Stimulated activated naive B cell treated with anti-CD40 and anti-IgM and Interleukin-4, amounts not matched to agents 10 μg/mL and 1 μg/mL and 100 μg/mL, for 72 hours (primary cell): ENCODE results near the gene SPRY1.
A peak's percentile ranks its signal among the peaks of the same experiment; 100 is the strongest.

Experiments used
- ATAC-seq, 2 donors: fragments of 150-1000 bp; cut with Tn5 transposase; replicated peaks; 2 replicates each; pipeline ENCODE4 v1.10.0; 2021; ENCODE audit warnings: moderate library complexity in 1 of 2
- DNase-seq: peaks from one replicate; pipeline ENCODE4 v3.0.0; 2021
- H3K27ac Mint-ChIP-seq: one replicate; pipeline ENCODE4 v1.8.0; 2022; ENCODE audit warnings: mild to moderate bottlenecking, mixed read lengths
- H3K27me3 Mint-ChIP-seq, 2 donors: one replicate each; pipeline ENCODE4 v1.8.0; 2022; ENCODE audit warnings: mixed read lengths in 2 of 2
- H3K36me3 Mint-ChIP-seq, 2 donors: one replicate each; pipeline ENCODE4 v1.8.0; 2022; ENCODE audit warnings: mixed read lengths in 2 of 2, mild to moderate bottlenecking in 1 of 2
- H3K4me1 Mint-ChIP-seq, 2 donors: one replicate each; pipeline ENCODE4 v1.8.0; 2022; ENCODE audit warnings: mixed read lengths in 2 of 2, mild to moderate bottlenecking in 1 of 2
- H3K4me3 Mint-ChIP-seq, 2 donors: one replicate each; pipeline ENCODE4 v1.8.0; 2022; ENCODE audit warnings: mild to moderate bottlenecking in 2 of 2, mixed read lengths in 2 of 2, moderate library complexity in 1 of 2
- H3K9me3 Mint-ChIP-seq, 2 donors: one replicate each; pipeline ENCODE4 v1.8.0; 2022; ENCODE audit warnings: mixed read lengths in 2 of 2, mild to moderate bottlenecking in 1 of 2

The SPRY1 gene

DNA sequence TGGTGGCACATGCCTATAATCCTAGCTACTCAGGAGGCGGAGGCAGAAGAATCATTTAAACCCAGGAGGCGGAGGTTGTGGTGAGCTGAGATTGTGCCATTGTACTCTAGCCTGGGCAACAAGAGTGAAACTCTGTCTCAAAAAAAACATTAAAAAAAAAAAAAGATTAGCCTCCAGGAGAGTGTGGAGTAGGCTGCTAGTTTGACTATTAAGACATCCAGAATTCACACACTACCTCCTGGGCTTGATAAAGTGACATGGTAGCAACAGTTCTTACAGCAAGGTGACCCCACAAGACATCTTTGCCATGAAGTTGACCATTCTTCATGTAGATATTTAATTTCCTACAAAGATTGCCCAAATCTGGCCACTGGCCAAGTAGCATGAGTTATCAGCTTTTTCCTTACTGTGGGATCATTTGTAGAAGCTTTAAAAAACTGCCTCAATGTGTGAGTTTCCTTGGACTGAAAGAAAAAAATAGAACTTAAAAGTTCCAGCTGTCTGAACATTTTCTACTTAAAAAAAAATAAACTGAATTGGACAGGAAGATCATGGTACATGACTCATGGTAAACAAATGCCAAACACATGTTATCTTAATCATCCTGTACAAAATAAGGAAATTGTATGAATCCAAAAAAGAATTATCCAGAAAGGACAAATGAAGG, 35.3 kb upstream of the SPRY1 start:
- Mint-ChIP-seq H3K4me1 (peaks cover 13 to 18% of the 10 kb centered on the region in 2 donors), H3K4me3 (no peak overlapping the region), H3K27me3 (peaks cover 0 to 7% of the 10 kb centered on the region in 2 donors), H3K36me3 (no peaks in the 10 kb centered on the region), H3K27ac (no peak overlapping the region), H3K9me3 (no peaks in the 10 kb centered on the region)
- DNase-seq (no peak), ATAC-seq (no peak)

DNA sequence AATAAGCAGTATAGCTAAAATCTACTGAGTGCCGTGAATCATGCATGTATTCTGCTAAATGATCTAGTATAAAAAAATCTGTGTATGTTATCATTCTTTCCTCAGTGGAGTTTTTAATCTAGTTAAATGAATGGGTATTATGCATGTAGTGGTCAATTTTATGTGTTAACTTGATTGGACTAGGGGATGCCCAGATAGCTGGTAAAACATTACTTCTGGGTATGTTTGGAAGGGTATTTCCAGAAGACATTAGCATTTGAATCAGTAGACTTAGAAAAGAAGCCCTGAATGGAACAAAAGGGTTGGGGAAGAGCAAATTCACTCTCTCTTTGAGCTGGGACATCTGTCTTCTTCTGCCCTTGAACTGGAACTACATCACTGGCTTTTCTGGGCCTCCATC, 34.5 kb upstream of the SPRY1 start:
- ATAC-seq, result no peak
- Mint-ChIP-seq H3K4me1 (peaks cover 13 to 18% of the 10 kb centered on the region in 2 donors), H3K4me3 (no peak overlapping the region), H3K27ac (no peak overlapping the region), H3K27me3 (peaks cover 0 to 5% of the 10 kb centered on the region in 2 donors), H3K36me3 (no peaks in the 10 kb centered on the region), H3K9me3 (no peaks in the 10 kb centered on the region)
- no peak for DNase-seq

DNA sequence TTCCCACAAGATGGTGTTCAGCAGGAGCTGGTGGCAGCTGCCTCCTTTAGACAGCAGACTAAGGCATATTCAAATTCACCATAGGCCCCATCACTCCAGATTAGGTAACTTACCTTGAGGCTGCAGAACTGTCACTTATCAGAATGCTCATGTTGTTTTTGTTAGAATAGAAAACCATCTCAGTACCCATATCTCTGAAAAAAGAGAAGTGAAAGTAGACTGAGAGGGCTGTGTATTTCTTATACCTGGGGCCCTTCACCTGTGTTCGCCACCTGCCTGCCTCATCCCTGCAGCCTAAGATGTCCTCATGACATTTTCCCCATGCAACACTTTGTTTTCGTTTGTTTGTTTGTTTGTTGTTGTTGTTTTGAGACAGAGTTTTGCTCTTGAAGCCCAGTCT, 32.9 kb upstream of the SPRY1 start:
- H3K4me1 Mint-ChIP-seq, result peaks cover 13 to 18% of the 10 kb centered on the region in 2 donors
- no peaks in the 10 kb centered on the region for H3K27me3 Mint-ChIP-seq
- no peaks in the 10 kb centered on the region for H3K36me3 Mint-ChIP-seq
- H3K9me3 Mint-ChIP-seq, result no peaks in the 10 kb centered on the region
- no peak overlapping the region for H3K4me3 Mint-ChIP-seq
- no peak overlapping the region for H3K27ac Mint-ChIP-seq
- ATAC-seq (peak; percentile 89 to 93), DNase-seq (no peak)

DNA sequence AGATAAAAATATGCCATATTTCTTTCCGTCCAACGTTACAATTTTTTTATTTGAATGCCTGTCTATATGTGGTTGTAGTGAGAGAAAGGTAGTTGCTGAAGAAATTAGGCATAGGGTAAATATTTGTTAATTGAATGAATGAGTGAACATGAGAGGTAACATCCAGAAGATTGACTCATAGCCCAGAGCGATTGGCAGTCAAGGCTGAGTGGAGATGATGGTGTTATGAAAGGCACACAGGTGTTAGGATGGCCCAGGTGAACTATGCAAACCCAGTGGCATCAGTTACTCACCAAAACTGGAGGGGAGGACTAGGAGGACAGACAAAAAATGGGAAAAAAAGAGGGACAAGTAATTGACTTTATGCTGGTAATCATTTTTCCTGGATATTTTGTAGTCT, 31.7 kb upstream of the SPRY1 start:
- H3K27ac Mint-ChIP-seq, result no peak overlapping the region
- no peaks in the 10 kb centered on the region for H3K9me3 Mint-ChIP-seq
- H3K4me1 Mint-ChIP-seq, result peaks cover 11 to 18% of the 10 kb centered on the region in 2 donors
- no peak overlapping the region for H3K4me3 Mint-ChIP-seq
- ATAC-seq (no peak), DNase-seq (no peak)
- H3K27me3 Mint-ChIP-seq, result no peaks in the 10 kb centered on the region
- H3K36me3 Mint-ChIP-seq, result no peaks in the 10 kb centered on the region

DNA sequence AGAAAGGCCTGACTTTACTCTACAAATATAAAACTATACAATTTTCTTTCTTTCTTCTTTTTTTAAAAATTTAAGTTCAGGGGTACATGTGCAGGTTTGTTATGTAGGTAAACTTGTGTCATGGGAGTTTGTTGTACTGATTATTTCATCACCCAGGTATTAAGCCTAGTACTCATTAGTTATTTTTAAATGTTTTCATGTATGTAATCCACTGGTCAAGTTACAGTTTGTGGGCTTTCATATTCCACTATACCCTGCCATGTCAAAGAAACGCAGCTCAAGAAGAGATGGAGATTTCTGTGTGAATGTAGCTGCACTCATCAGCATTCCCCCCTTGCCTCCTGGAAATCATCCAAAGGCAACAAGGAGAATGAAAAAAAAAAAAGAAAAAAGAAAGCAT, 31.2 kb upstream of the SPRY1 start:
- H3K4me3 Mint-ChIP-seq, result no peak overlapping the region
- H3K27ac Mint-ChIP-seq, result no peak overlapping the region
- H3K9me3 Mint-ChIP-seq, result no peaks in the 10 kb centered on the region
- H3K27me3 Mint-ChIP-seq, result no peaks in the 10 kb centered on the region
- DNase-seq (no peak), ATAC-seq (no peak)
- H3K36me3 Mint-ChIP-seq, result no peaks in the 10 kb centered on the region
- H3K4me1 Mint-ChIP-seq, result peaks cover 11 to 18% of the 10 kb centered on the region in 2 donors

DNA sequence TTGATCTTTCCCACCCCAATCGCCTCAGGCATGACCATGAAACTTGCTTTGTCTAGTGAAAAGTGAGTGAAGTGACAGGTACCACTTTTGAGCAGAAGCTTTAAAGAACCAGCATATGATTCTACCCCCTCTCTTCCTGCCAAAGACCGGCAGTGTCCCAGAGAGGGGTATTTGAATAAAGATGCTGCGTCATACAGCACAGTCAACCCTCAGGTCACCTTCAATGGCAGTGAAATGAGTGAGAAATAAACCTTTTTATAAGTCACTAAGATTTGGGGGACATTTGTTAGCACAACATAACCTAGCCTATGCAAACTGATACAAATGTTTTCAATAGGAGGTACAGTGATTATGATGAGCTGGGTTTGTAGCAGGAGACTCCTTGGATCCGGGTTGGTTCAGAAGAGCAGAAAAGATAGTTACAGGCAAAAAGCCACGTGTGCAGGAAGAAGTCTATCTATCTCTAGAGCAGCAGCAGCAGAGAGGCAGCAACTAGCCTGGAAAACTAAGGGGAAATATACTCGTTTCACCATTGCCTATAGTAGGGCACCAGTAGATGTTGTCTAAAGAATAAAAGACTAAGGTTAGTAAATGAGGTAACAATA, 30.3 kb upstream of the SPRY1 start:
- ATAC-seq (no peak), DNase-seq (no peak)
- H3K4me1 Mint-ChIP-seq, result peaks cover 11 to 18% of the 10 kb centered on the region in 2 donors
- H3K36me3 Mint-ChIP-seq, result no peaks in the 10 kb centered on the region
- no peaks in the 10 kb centered on the region for H3K27me3 Mint-ChIP-seq
- H3K27ac Mint-ChIP-seq, result no peak overlapping the region
- no peak overlapping the region for H3K4me3 Mint-ChIP-seq
- H3K9me3 Mint-ChIP-seq, result no peaks in the 10 kb centered on the region

- ATAC-seq, result no peak
- no peaks in the 10 kb centered on the region for H3K27me3 Mint-ChIP-seq
These were observed 17.8 kb upstream of the SPRY1 start for GRCh38 chr4:123378794-123379193.

GRCh38 chr4:123379392-123379791, 17.2 kb upstream of the SPRY1 start:
- ATAC-seq (no peak), DNase-seq (no peak)
- H3K4me1 Mint-ChIP-seq, result no peaks in the 10 kb centered on the region
- peaks cover 4 to 5% of the 10 kb centered on the region in 2 donors for H3K9me3 Mint-ChIP-seq
- no peaks in the 10 kb centered on the region for H3K36me3 Mint-ChIP-seq
- no peak overlapping the region for H3K27ac Mint-ChIP-seq
- no peak overlapping the region for H3K4me3 Mint-ChIP-seq
- H3K27me3 Mint-ChIP-seq, result no peaks in the 10 kb centered on the region

More at GRCh38 chr4:123378794-123379193, 17.8 kb upstream of the SPRY1 start:
- Mint-ChIP-seq H3K36me3 (no peaks in the 10 kb centered on the region), H3K4me1 (no peaks in the 10 kb centered on the region), H3K27ac (no peak overlapping the region), H3K9me3 (peaks cover 4 to 5% of the 10 kb centered on the region in 2 donors), H3K4me3 (no peak overlapping the region)
- no peak for DNase-seq

DNA sequence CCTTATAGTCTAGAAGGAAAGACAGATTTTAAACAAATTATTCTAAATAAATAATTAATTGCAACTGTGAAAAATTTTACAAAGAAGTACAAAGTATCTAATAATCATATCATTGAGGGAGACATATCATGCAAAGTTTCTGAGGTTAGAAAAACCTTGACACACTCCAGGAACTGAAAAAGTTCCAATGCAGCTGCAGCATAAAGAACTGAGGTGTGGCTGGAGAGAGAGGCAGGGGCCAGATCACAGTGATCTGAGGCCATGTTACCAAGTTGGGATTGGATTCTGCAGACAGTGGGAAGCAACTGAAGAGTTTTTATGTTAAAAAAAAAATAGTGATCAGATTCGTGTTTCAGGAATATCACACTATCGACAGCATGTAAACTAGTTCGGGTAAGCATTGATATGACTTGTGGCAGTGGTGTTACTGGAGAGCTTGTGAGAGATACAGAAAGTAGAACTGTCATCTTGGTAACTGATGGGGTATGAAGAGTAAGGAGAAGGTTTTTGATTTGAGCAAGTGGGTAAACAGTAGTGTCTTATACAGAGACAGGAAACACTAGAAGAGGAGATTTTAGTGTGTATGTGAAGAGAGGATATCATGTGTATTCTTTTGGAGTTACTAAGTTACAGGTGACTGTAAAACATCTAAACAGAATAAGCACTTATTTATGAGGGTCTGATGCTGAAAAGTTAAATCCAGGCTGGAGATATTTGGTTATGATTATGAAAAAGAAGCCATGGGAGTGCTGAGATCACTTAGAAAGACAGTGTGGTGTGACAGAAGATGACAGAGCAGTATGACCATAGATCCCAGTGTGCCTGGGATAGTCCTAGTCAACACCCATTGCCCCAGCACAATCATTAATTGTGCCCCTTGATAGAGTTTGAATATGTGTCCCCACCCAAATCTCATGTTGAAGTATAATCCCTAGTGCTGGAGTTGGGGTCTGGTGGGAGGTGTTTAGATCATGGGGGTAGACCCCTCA, 15.6 kb upstream of the SPRY1 start:
- Mint-ChIP-seq H3K4me1 (no peaks in the 10 kb centered on the region), H3K4me3 (no peak overlapping the region), H3K36me3 (no peaks in the 10 kb centered on the region), H3K27ac (no peak overlapping the region), H3K9me3 (no peaks in the 10 kb centered on the region), H3K27me3 (no peaks in the 10 kb centered on the region)
- no peak for DNase-seq
- ATAC-seq, result no peak

GRCh38 chr4:123381996-123382395, 14.6 kb upstream of the SPRY1 start:
- Mint-ChIP-seq H3K36me3 (no peaks in the 10 kb centered on the region), H3K9me3 (no peaks in the 10 kb centered on the region), H3K4me1 (no peaks in the 10 kb centered on the region), H3K27ac (no peak overlapping the region), H3K4me3 (no peak overlapping the region), H3K27me3 (no peaks in the 10 kb centered on the region)
- ATAC-seq (no peak), DNase-seq (no peak)

DNA sequence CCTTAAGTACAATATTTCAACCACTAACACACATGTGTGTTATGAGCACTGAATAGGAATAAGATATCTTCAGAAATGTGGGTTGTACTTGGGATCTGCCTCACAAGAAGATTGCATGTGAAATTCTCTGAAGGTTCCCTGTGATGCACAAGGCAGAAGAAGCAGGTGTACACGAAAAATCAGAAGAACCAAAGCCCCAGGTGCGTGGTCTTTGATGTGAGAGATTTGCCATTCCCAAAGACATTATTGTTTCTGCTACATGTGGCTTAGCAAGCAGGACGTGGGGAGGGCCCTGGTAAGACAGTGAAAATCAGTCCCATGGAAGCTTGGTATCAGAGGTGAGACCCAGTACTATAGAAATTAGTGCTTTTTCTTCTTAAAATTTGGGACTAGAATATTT, 13.0 kb upstream of the SPRY1 start:
- ATAC-seq (no peak), DNase-seq (no peak)
- no peak overlapping the region for H3K4me3 Mint-ChIP-seq
- no peaks in the 10 kb centered on the region for H3K27me3 Mint-ChIP-seq
- H3K9me3 Mint-ChIP-seq, result no peaks in the 10 kb centered on the region
- H3K27ac Mint-ChIP-seq, result no peak overlapping the region
- H3K4me1 Mint-ChIP-seq, result no peaks in the 10 kb centered on the region
- no peaks in the 10 kb centered on the region for H3K36me3 Mint-ChIP-seq

DNA sequence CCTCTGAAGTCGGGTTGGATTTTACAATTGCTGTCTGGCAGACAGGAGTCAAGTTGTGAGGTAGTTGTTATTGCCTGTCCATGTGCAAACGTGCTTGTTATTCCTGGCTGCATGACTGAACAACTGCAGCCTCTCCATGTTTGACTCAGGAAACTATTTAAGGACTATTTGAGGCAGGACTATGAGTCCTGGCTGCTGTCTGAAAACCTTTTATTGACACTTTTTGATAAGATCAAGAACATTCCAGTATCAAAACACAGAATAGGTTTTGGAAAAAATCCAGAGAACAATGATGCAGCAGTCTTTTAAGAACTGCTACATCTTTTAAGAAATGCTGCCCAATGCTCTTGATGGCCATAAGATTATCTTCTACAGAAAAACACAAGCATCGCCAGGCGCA, 10.0 kb upstream of the SPRY1 start:
- H3K27me3 Mint-ChIP-seq, result no peaks in the 10 kb centered on the region
- DNase-seq, result no peak
- no peaks in the 10 kb centered on the region for H3K36me3 Mint-ChIP-seq
- no peaks in the 10 kb centered on the region for H3K9me3 Mint-ChIP-seq
- H3K4me1 Mint-ChIP-seq, result peaks cover 0 to 5% of the 10 kb centered on the region in 2 donors
- H3K4me3 Mint-ChIP-seq, result no peak overlapping the region
- H3K27ac Mint-ChIP-seq, result no peak overlapping the region
- ATAC-seq, result no peak

DNA sequence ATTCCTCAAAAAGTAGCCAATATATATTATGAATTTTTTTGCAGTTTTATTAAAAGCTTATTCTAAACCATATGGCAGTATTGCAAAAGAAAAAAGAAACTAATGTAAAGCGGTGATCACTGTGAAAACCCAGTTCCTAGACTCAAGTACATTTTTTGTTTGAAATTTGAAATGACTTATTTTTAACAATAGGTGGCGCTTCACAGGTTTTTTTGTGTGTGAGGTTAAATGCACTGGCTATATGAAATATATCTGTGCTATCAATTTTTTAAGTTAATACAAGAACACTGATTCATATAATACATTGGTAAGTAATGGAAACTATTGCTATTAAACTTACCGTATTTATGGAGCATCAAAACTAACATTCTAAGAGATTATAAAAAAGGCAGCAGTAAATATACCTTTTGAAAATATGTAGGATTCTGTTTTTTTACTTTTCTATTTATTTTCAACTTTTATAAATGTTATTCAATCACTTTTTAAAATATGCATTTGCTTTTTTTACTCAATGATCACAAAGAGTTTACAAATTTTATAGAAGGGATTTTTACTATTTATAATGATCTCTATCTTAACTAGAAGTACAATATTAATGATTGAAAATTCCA, 5.6 kb upstream of the SPRY1 start:
- Mint-ChIP-seq H3K4me3 (no peak overlapping the region), H3K4me1 (peaks cover 3 to 16% of the 10 kb centered on the region in 2 donors), H3K27ac (no peak overlapping the region), H3K27me3 (no peaks in the 10 kb centered on the region), H3K36me3 (no peaks in the 10 kb centered on the region), H3K9me3 (no peaks in the 10 kb centered on the region)
- no peak for ATAC-seq
- DNase-seq, result no peak

DNA sequence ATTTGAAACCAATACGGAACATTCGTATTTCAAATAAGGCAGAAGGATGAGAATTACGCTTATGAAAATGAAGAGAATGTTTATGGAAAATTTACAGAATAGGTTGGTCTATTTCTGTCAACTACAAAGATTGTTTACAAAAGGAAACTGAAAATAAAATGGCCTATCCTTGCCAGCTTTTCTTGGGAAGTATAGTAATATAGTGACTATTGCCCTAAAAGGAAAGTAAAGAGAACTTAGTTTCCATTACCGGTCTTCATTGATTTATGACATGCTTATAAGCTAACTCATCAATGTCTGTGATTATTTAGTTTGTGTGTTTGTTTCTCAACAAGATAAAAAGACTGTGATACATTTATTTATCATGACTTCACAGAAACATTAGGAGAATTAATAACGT, 2.9 kb upstream of the SPRY1 start:
- H3K4me3 Mint-ChIP-seq, result no peak overlapping the region
- H3K4me1 Mint-ChIP-seq, result peaks cover 7 to 28% of the 10 kb centered on the region in 2 donors
- H3K27ac Mint-ChIP-seq, result no peak overlapping the region

More for the DNA sequence above, 2.9 kb upstream of the SPRY1 start:
- Mint-ChIP-seq H3K36me3 (peaks cover 0 to 3% of the 10 kb centered on the region in 2 donors), H3K9me3 (no peaks in the 10 kb centered on the region), H3K27me3 (no peaks in the 10 kb centered on the region)
- DNase-seq, result no peak
- no peak for ATAC-seq
